GDM1 (cell line): Measurements from ENCODE around the gene SLC51B.
"Not testable (repeated sequence)": the region's sequence is repeated elsewhere in the genome, so short reads cannot be mapped to it uniquely, and the experiment has no call there.

ENCODE experiments used
- DNase-seq: peaks from one replicate; lab custom pipeline; 2025; lab: John Stamatoyannopoulos, UW

The SLC51B gene

GRCh38 chr15:65041787-65042186, 3.4 kb upstream of the SLC51B start:
- no peak for DNase-seq

- DNase-seq = no peak
These were observed 2.3 kb upstream of the SLC51B start for GRCh38 chr15:65042776-65043327.

GRCh38 chr15:65044218-65044617, 969 bp upstream of the SLC51B start:
- DNase-seq = not testable (repeated sequence)

GRCh38 chr15:65048241-65048640, 3.1 kb downstream of the SLC51B start:
- DNase-seq = no peak

GRCh38 chr15:65049418-65049840, 4.2 kb downstream of the SLC51B start:
- peak; percentile 79 for DNase-seq

- no peak for DNase-seq
These were observed 5.1 kb downstream of the SLC51B start for GRCh38 chr15:65050270-65050669.

- no peak for DNase-seq
These were observed 6.1 kb downstream of the SLC51B start for GRCh38 chr15:65051266-65051665.

GRCh38 chr15:65052956-65053355, 7.8 kb downstream of the SLC51B start:
- no peak for DNase-seq

- peak; percentile 53 for DNase-seq
These were observed 9.4 kb downstream of the SLC51B start for GRCh38 chr15:65054333-65055200.

GRCh38 chr15:65055201-65055870, 10.1 kb downstream of the SLC51B start:
- DNase-seq = peak; percentile 63

- DNase-seq = no peak
These were observed 10.9 kb downstream of the SLC51B start for GRCh38 chr15:65056106-65056505.

- DNase-seq = no peak
These were observed 11.8 kb downstream of the SLC51B start for GRCh38 chr15:65056868-65057548.

- no peak for DNase-seq
These were observed 12.4 kb downstream of the SLC51B start for GRCh38 chr15:65057549-65057940.

GRCh38 chr15:65058394-65059368, 13.5 kb downstream of the SLC51B start:
- DNase-seq = no peak

GRCh38 chr15:65059369-65059750, 14.2 kb downstream of the SLC51B start:
- DNase-seq = no peak

- no peak for DNase-seq
These were observed 14.9 kb downstream of the SLC51B start for GRCh38 chr15:65059931-65060596.

- no peak for DNase-seq
These were observed 15.6 kb downstream of the SLC51B start for GRCh38 chr15:65060641-65061397.

GRCh38 chr15:65062061-65062460, 16.9 kb downstream of the SLC51B start:
- no peak for DNase-seq

- DNase-seq = no peak
These were observed 17.5 kb downstream of the SLC51B start for GRCh38 chr15:65062726-65063125.
